Measurements from ENCODE around the gene ACKR4.

GRCh38 chr3:132568422-132568821, 28.6 kb upstream of the ACKR4 start:
- TF ChIP-seq CTCF (IDR thresholded peaks at IDR 0.05), result no peak
- TF ChIP-seq POLR2A (IDR thresholded peaks at IDR 0.05), result no peak
- TF ChIP-seq EP300 (IDR thresholded peaks at IDR 0.05), result no peak
- TF ChIP-seq POLR2AphosphoS5 (IDR thresholded peaks at IDR 0.05), result no peak

All from suprapubic skin (tissue), 4 donors.